Panc1 (cell line): ENCODE measurements around the gene TRAF7.

Source experiments
- CTCF ChIP-seq: fragments of 450-650 bp; IDR thresholded peaks from 2 replicates; pipeline ENCODE4 v1.5.1; 2017; ENCODE audit warnings: mild to moderate bottlenecking
- POLR2AphosphoS5 ChIP-seq: IDR thresholded peaks from 2 replicates; pipeline ENCODE4 v1.6.1; 2012; ENCODE audit warnings: mild to moderate bottlenecking, low read depth, low read length, moderate library complexity

GRCh38 chr16:2189252-2189893 is 33.8 kb downstream of the TRAF7 start:
- TF ChIP-seq POLR2AphosphoS5: no peak
- TF ChIP-seq CTCF: no peak
